Right atrium auricular region (tissue), 2 donors: ENCODE measurements around the gene SIRT1. TPM values are rescaled to one million over a fixed set of nuclear protein-coding genes. Genes with fewer than 3 reads are reported as not detected.
"Not testable (repeated sequence)": the region's sequence is repeated elsewhere in the genome, so short reads cannot be mapped to it uniquely, and the experiment has no call there.

Experiments
- DNase-seq: peaks from one replicate; pipeline ENCODE4 v3.0.0-alpha.2; 2019; ENCODE audit warnings: low spot score
- H3K27ac ChIP-seq, 2 donors: fragments of 200-600 bp; sonication (generic); 1 replicate in 1 of 2; 2 replicates in 1 of 2; pipeline ENCODE4 v1.5.1; 2016 to 2019
- H3K27me3 ChIP-seq, 2 donors: fragments of 200-600 bp; sonication (generic); one replicate each; pipeline versions ENCODE4 v1.5.1 to v1.6.0; 2017 to 2019
- H3K36me3 ChIP-seq: fragments of 200-600 bp; sonication (generic); one replicate; pipeline ENCODE4 v1.5.1; 2016
- H3K4me1 ChIP-seq, 2 donors: fragments of 200-600 bp; sonication (generic); one replicate each; pipeline versions ENCODE4 v1.5.1 to v1.6.0; 2017 to 2019
- H3K4me3 ChIP-seq, 2 donors: fragments of 200-600 bp; sonication (generic); 1 replicate in 1 of 2; 2 replicates in 1 of 2; pipeline ENCODE4 v1.5.1; 2017 to 2019; ENCODE audit warnings: mild to moderate bottlenecking in 1 of 2, moderate library complexity in 1 of 2
- H3K9me3 ChIP-seq, 2 donors: fragments of 200-600 bp; sonication (generic); one replicate each; pipeline ENCODE4 v1.5.1; 2019
- total RNA-seq, 2 donors: library from RNA; depleted of rRNA; stranded (reverse); fragments of >200 nt; gene quantifications; one replicate each; pipeline ENCODE4 v1.1.0, GENCODE V29; 2016
- TF ChIP-seq, protein P1 (sequence below), 2 donors: fragments of 200-600 bp; sonication (generic); IDR thresholded peaks; one replicate each; pipeline ENCODE4 v1.5.1; 2019; ENCODE audit warnings: antibody characterized with exemption in 2 of 2

SIRT1 gene
- total RNA-seq: 10 to 100 TPM; 10.4 to 12.1 TPM

GRCh38 chr10:67884313-67884841 is at the start of gene SIRT1:
SIRT1 (plus strand) TSS chr10:67884656; CDS start chr10:67884722, 66 bp downstream.
- no peaks in the 10 kb centered on the region for H3K27me3 ChIP-seq
- DNase-seq: peak; percentile 99

GRCh38 chr10:67835541-67836394 is 48.7 kb upstream of the SIRT1 start:
- not testable (repeated sequence) for H3K4me3 ChIP-seq, DNase-seq

More at GRCh38 chr10:67884313-67884841, at the start of gene SIRT1:
- Histone ChIP-seq H3K36me3 (peaks cover 20% of the 10 kb centered on the region), H3K27ac (peak within 1 kb of the TSS; percentile 89 to 94), H3K9me3 (no peaks in the 10 kb centered on the region), H3K4me3 (peak within 1 kb of the TSS; percentile 77 to 82), H3K4me1 (peaks cover 0 to 19% of the 10 kb centered on the region in 2 donors)
- TF ChIP-seq, protein P1, sequence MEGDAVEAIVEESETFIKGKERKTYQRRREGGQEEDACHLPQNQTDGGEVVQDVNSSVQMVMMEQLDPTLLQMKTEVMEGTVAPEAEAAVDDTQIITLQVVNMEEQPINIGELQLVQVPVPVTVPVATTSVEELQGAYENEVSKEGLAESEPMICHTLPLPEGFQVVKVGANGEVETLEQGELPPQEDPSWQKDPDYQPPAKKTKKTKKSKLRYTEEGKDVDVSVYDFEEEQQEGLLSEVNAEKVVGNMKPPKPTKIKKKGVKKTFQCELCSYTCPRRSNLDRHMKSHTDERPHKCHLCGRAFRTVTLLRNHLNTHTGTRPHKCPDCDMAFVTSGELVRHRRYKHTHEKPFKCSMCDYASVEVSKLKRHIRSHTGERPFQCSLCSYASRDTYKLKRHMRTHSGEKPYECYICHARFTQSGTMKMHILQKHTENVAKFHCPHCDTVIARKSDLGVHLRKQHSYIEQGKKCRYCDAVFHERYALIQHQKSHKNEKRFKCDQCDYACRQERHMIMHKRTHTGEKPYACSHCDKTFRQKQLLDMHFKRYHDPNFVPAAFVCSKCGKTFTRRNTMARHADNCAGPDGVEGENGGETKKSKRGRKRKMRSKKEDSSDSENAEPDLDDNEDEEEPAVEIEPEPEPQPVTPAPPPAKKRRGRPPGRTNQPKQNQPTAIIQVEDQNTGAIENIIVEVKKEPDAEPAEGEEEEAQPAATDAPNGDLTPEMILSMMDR (IDR thresholded peaks at IDR 0.05): no peak

DNA sequence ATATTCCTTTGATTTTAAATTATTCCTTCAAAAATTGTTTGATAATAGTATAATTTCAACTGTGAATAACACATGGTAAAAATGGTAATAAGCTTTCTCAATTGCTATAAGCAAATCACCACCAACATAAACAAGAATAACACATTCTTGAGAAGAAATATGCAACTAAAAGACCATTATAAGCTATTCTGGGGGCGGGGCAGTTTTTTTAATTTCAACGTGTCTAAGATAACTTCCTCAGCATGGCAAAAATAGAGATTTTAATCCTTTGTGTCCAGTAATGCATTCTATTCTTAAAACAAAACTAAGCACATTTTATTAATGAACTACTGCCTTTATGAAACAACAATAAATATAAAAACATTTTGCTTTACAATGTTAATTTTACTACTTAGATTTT is 48.0 kb upstream of the SIRT1 start:
- no peak for DNase-seq
- Histone ChIP-seq H3K27ac (no peak overlapping the region), H3K4me1 (no peaks in the 10 kb centered on the region), H3K27me3 (no peaks in the 10 kb centered on the region), H3K4me3 (no peak overlapping the region), H3K36me3 (no peaks in the 10 kb centered on the region), H3K9me3 (peaks cover 0 to 4% of the 10 kb centered on the region in 2 donors)
- TF ChIP-seq, protein P1 (IDR thresholded peaks at IDR 0.05): no peak

More at GRCh38 chr10:67835541-67836394, 48.7 kb upstream of the SIRT1 start:
- not testable (repeated sequence) for H3K27ac ChIP-seq, H3K36me3 ChIP-seq, H3K27me3 ChIP-seq, H3K4me1 ChIP-seq, H3K9me3 ChIP-seq

- Histone ChIP-seq H3K27ac (no peak overlapping the region), H3K4me3 (peak overlapping the region in 1 of 2 donors; percentile 22)
- TF ChIP-seq, protein P1 (IDR thresholded peaks at IDR 0.05): no peak
These were observed 47.5 kb upstream of the SIRT1 start for GRCh38 chr10:67836972-67837371.

GRCh38 chr10:67837541-67838314 is 46.7 kb upstream of the SIRT1 start, which contains the start of gene DNAJC12:
DNAJC12 (minus strand) TSS chr10:67838188; CDS start chr10:67838011, 177 bp downstream.
- no peak for DNase-seq
- no peaks in the 10 kb centered on the region for H3K36me3 ChIP-seq
- H3K27ac ChIP-seq: no peak within 1 kb of the TSS
- peaks cover 0 to 6% of the 10 kb centered on the region in 2 donors for H3K9me3 ChIP-seq
- TF ChIP-seq, protein P1 (IDR thresholded peaks at IDR 0.05): no peak
- H3K4me1 ChIP-seq: no peaks in the 10 kb centered on the region
- H3K4me3 ChIP-seq: peak within 1 kb of the TSS; percentile 22 to 30
- H3K27me3 ChIP-seq: no peaks in the 10 kb centered on the region

More at GRCh38 chr10:67836972-67837371, 47.5 kb upstream of the SIRT1 start:
- no peak for DNase-seq
- Histone ChIP-seq H3K36me3 (no peaks in the 10 kb centered on the region), H3K27me3 (no peaks in the 10 kb centered on the region), H3K4me1 (no peaks in the 10 kb centered on the region), H3K9me3 (peaks cover 0 to 6% of the 10 kb centered on the region in 2 donors)

- H3K36me3 ChIP-seq, DNase-seq, H3K9me3 ChIP-seq, H3K27me3 ChIP-seq, H3K4me1 ChIP-seq, H3K4me3 ChIP-seq, H3K27ac ChIP-seq: not testable (repeated sequence)
These were observed 44.9 kb upstream of the SIRT1 start for GRCh38 chr10:67839511-67839910.
